HFFc6 (cell line): Measurements from ENCODE around the gene CACTIN. TPM values are rescaled to one million over a fixed set of nuclear protein-coding genes. Genes with fewer than 3 reads are reported as not detected.

Experiments
- DNase-seq: peaks from one replicate; pipeline ENCODE4 v3.0.0-alpha.2; 2018
- H3K27ac Mint-ChIP-seq: 2 replicates; pipeline ENCODE4 v1.8.0; 2020; ENCODE audit warnings: mild to moderate bottlenecking, mixed read lengths
- H3K27me3 Mint-ChIP-seq: 2 replicates; pipeline ENCODE4 v1.8.0; 2021; ENCODE audit warnings: mild to moderate bottlenecking, moderate library complexity, mixed read lengths; ENCODE audit not compliant: insufficient read depth
- H3K36me3 Mint-ChIP-seq: 2 replicates; pipeline ENCODE4 v1.8.0; 2021; ENCODE audit warnings: low read depth, mixed read lengths
- H3K4me1 Mint-ChIP-seq: 2 replicates; pipeline ENCODE4 v1.8.0; 2020; ENCODE audit warnings: low read depth, mixed read lengths
- H3K4me3 Mint-ChIP-seq: 2 replicates; pipeline ENCODE4 v1.8.0; 2020; ENCODE audit warnings: mild to moderate bottlenecking, moderate library complexity, mixed read lengths
- H3K9me3 Mint-ChIP-seq: 2 replicates; pipeline ENCODE4 v1.8.0; 2020; ENCODE audit warnings: mild to moderate bottlenecking, mixed read lengths
- total RNA-seq, 6 experiments: library from RNA; stranded (reverse); fragmentation: NEBNext Ultra II Directional; extraction: Animal tissue kit (Norgen Biotek cat#: 25700); gene quantifications; 2 replicates in 1 of 6; 3 replicates in 5 of 6; pipeline ENCODE4 v1.2.3, GENCODE V29; 2021
- TF ChIP-seq, protein P1 (sequence below): fragments of 200-600 bp; sonication (generic); IDR thresholded peaks from 2 replicates; pipeline ENCODE4 v1.5.0; 2021; ENCODE audit warnings: antibody characterized with exemption, mild to moderate bottlenecking

The CACTIN gene
- total RNA-seq, 6 experiments from 2014 or later, result 22.7 to 25.3 (median 24.9) TPM

DNA sequence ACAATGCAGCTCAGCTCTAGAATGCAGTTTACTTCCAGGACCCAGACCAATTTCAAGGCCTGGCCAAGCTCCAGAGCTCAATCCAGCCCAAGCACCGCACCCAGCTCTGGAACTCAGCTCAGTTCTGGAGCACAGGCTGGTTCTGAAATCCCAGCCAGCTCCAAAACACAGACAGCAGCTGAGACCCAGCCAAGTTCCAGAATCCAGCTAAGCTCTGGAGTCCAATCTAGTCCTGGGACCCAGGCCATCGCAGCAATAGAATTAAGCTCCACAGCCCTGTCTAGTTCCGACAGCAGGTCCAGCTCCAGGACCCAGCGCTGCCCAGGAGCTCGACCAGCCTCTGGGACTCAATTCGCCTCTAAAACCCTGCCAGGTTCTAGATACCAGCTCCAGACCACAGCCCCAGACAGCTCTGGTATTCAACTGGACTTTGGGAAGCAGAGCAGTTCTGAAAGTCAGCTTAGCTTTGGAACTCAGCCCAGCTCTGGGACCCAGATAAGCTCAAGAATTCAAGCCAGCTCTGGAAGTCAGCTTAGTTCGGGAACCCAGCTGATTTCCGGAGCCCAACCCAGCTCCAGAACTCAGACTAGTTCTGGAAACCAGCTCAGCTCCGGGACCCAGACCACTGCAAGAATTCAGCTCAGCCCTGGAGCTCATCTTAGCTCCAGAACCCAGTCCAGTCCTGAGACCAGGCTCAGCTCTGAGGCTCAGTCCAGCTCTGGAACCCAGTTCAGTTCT lies 34.5 kb downstream of the CACTIN start:
- Mint-ChIP-seq H3K36me3 (no peaks in the 10 kb centered on the region; the same call in 1 of the 2 replicates), H3K27ac (no peak overlapping the region), H3K4me1 (no peaks in the 10 kb centered on the region), H3K27me3 (peaks cover 12% of the 10 kb centered on the region), H3K9me3 (peaks cover 5% of the 10 kb centered on the region; the same call in 1 of the 2 replicates), H3K4me3 (no peak overlapping the region)
- DNase-seq, result no peak
- TF ChIP-seq, protein P1, sequence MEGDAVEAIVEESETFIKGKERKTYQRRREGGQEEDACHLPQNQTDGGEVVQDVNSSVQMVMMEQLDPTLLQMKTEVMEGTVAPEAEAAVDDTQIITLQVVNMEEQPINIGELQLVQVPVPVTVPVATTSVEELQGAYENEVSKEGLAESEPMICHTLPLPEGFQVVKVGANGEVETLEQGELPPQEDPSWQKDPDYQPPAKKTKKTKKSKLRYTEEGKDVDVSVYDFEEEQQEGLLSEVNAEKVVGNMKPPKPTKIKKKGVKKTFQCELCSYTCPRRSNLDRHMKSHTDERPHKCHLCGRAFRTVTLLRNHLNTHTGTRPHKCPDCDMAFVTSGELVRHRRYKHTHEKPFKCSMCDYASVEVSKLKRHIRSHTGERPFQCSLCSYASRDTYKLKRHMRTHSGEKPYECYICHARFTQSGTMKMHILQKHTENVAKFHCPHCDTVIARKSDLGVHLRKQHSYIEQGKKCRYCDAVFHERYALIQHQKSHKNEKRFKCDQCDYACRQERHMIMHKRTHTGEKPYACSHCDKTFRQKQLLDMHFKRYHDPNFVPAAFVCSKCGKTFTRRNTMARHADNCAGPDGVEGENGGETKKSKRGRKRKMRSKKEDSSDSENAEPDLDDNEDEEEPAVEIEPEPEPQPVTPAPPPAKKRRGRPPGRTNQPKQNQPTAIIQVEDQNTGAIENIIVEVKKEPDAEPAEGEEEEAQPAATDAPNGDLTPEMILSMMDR, result no peak

DNA sequence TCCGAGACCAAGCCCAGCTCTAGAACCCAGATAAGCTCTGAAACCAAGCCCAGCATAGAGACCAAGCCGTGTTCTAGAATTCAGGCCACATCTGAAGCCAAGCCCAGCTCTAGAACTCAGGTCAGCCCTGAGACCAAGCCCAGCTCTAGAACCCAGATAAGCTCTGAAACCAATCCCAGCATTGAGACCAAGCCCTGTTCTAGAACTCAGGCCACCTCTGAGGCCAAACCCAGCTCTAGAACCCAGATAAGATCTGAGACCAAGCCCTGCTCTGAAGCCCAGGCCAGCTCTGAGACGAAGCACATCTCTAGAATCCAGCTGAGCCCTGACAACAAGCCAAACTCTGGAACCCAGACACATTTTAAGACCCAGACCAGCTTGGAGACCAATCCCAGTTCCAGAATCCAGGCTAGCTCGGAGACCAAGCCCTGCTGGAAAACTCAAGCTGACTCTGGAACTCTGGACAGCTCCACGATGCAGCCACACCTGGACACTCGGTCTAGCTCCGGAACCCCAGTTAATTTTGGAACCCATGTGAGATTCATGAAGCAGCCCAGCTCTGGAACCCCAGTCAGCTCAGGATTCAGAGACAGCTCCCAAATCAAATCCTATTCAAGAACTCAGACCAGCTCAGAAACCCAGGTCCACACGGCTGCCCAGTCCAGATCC lies 35.5 kb downstream of the CACTIN start:
- TF ChIP-seq, protein P1, result no peak
- no peak for DNase-seq
- H3K27ac Mint-ChIP-seq, result no peak overlapping the region
- no peaks in the 10 kb centered on the region; the same call in 1 of the 2 replicates for H3K36me3 Mint-ChIP-seq
- H3K4me1 Mint-ChIP-seq, result no peaks in the 10 kb centered on the region
- H3K27me3 Mint-ChIP-seq, result peaks cover 12% of the 10 kb centered on the region
- no peak overlapping the region for H3K4me3 Mint-ChIP-seq
- peaks cover 5% of the 10 kb centered on the region; the same call in 1 of the 2 replicates for H3K9me3 Mint-ChIP-seq

DNA sequence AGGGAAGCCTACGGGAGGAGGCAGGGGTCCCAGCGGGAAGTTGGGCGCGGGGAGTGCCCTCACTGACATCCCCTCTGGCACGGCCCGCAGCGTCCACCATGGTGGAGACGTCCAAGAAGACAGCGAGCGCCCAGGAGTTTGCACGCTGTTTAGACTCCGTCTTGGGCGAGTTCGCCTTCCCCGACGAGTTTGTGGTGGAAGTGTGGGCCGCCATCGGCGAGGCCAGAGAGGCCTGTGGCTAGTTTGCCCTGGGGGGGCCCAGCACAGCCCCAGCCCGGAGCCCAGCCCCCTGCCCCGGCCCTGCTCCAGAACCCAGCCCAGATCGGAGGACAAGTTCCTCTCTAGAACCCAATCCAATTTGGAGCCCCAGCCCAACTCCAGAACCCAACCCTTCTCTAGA lies 36.6 kb downstream of the CACTIN start:
- TF ChIP-seq, protein P1, result no peak
- Mint-ChIP-seq H3K27me3 (peaks cover 12% of the 10 kb centered on the region), H3K9me3 (peaks cover 5% of the 10 kb centered on the region; the same call in 1 of the 2 replicates), H3K27ac (no peak overlapping the region), H3K4me1 (no peaks in the 10 kb centered on the region), H3K4me3 (no peak overlapping the region), H3K36me3 (no peaks in the 10 kb centered on the region; the same call in 1 of the 2 replicates)
- no peak for DNase-seq

DNA sequence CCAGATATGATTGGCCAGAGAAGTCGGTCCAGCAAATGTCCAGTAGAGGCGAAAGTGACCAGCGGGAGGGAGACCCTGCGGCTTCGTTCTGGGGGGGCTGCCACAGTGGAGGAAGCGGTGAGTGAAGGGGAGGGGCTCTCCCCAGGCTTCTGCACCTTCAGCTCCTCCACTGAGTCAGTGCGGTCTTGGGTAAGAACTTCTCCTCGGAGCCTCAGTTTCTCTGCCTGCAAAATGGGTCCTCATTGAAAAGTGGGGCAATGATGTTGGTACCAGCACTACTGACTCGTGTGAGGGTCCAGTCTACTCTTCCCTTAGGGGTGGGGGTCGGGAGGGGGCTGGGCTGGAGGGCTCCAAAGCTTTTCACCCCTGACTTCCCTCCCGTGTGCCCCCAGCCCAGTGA lies 37.2 kb downstream of the CACTIN start:
- peaks cover 5% of the 10 kb centered on the region; the same call in 1 of the 2 replicates for H3K9me3 Mint-ChIP-seq
- H3K27ac Mint-ChIP-seq, result no peak overlapping the region
- H3K4me3 Mint-ChIP-seq, result no peak overlapping the region
- no peaks in the 10 kb centered on the region for H3K4me1 Mint-ChIP-seq
- H3K27me3 Mint-ChIP-seq, result peaks cover 12% of the 10 kb centered on the region
- DNase-seq, result no peak
- TF ChIP-seq, protein P1, result no peak
- H3K36me3 Mint-ChIP-seq, result no peaks in the 10 kb centered on the region; the same call in 1 of the 2 replicates

DNA sequence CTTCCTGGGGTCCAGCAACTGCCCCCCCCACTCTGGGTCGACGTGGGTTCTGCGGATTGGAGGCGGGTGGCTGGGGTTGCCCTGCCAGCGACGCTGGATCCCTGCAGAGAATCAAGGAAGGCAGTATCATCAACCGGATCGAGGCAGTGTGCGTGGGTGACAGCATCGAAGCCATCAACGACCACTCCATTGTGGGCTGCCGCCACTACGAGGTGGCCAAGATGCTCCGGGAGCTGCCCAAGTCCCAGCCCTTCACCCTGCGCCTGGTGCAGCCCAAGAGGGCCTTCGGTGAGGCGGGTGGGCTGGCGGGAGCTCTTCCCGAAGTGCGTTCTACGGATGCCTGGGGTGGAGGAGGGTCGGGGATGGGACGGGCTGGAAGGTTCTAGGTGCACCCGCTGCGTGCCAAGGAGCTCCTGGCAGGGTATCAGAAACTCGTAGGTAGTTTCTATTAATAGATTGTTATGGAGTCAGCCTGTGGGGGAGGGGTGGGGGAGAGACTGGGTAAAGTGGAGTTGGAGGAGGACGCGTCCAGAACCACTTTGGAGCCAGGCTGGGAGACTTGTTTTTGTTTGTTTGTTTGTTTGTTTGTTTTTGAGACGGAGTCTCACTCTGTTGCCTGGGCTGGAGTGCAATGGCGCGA lies 39.8 kb downstream of the CACTIN start:
- TF ChIP-seq, protein P1, result no peak
- Mint-ChIP-seq H3K27me3 (peaks cover 12% of the 10 kb centered on the region), H3K27ac (no peak overlapping the region), H3K4me3 (no peak overlapping the region), H3K36me3 (no peaks in the 10 kb centered on the region), H3K4me1 (no peaks in the 10 kb centered on the region), H3K9me3 (peaks cover 5% of the 10 kb centered on the region; the same call in 1 of the 2 replicates)
- DNase-seq, result no peak
